NCI-H69 (cell line): ENCODE results near the gene ITGAD.
A peak's percentile ranks its signal among the peaks of the same experiment; 100 is the strongest.

Experiments
- DNase-seq: peaks from one replicate; lab custom pipeline; 2025; lab: John Stamatoyannopoulos, UW

ITGAD gene

DNA sequence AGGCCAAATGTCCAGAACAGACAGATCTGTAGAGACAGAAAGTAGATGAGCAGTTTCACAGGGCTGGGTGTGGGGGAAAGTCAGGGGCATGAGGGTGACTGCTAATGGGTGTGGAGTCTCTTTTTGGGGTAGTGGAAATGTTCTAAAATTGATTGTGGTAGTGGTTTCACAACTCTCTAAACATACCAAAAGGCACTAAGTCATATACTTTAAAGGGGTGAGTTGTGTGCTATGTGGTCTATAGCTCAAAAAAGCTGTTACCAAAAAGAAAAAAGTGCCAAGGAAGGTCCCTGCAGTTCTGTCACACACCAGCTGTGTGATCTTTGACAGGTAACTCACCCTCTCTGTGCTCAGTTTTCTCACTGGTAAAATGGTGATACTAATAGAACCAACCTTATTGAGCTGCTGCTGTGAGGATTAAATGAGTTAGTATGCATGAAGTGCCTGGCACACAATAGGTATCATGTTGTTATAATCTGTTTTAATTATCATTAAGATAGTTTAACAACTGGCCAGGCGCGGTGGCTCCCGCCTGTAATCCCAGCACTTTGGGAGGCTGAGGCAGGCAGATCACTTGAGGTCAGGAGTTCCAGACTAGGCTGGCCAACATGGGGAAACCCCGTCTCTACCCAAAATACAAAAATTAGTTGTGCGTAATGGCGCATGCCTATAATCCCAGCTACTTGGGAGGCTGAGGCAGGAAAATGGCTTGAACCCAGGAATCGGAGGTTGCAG is 27.8 kb upstream of the ITGAD start:
- no peak for DNase-seq

DNA sequence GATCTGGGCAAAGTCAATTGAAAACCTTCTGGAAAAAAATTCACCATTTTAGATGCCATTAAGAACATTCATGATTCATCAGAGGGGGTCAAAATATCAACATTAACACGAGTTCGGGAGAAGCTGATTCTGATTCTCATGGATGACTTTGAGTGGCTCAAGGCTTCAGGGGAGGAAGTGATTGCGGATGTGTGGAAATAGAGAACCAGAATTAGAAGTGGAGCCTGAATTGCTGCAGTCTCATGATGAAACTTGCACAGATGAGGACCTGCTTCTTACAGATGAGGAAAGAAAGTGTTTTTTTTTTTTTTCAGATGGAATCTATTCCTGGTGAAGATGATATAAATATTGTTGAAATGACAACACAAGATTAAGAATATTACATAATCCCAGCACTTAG is 25.3 kb upstream of the ITGAD start:
- DNase-seq: no peak

DNA sequence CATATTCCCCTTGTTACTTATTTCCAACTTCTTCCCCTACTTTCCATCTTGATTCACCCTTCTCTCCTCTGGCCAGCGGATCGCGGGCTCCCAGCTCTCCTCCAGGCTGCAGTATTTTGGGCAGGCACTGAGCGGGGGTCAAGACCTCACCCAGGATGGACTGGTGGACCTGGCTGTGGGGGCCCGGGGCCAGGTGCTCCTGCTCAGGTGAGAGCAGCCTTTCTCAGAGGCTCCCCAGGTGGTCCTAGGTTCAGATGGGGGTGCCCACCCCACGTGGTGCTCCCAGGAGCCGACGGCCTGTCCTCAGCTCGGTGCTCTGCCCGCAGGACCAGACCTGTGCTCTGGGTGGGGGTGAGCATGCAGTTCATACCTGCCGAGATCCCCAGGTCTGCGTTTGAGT is 22.1 kb upstream of the ITGAD start:
- no peak for DNase-seq

DNA sequence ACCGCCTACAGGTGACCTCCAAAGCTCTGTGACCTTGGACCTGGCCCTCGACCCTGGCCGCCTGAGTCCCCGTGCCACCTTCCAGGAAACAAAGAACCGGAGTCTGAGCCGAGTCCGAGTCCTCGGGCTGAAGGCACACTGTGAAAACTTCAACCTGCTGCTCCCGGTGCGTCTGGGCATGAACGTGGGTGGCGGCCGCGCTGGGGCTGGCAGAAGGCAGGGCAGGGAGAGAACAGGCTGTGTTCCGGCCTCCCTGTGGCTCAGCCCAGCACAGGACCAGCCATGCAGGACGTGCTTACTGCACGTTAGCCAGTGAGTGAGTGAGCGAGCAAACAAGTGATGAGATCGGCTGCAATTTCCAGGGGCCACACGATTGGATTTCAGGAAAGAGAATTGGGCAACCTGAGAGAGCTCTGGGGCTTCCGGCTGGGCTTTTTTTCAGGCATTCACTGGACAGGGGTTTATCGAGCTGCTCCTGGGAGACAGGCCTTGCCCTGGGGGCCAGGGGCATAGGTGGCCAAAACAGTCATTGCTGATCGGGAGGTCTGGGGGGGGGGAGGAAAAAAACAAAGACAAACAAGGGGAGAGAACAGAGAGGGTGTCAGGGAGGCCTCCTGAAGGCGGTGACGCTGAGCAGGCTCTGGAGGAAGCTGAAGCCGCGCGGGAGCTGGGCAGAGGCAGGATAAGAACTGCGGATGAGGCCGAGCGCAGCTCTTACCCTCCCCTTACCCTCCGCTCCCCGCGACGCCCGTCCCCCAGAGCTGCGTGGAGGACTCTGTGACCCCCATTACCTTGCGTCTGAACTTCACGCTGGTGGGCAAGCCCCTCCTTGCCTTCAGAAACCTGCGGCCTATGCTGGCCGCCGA is 21.3 kb upstream of the ITGAD start:
- DNase-seq: peak; percentile 17

DNA sequence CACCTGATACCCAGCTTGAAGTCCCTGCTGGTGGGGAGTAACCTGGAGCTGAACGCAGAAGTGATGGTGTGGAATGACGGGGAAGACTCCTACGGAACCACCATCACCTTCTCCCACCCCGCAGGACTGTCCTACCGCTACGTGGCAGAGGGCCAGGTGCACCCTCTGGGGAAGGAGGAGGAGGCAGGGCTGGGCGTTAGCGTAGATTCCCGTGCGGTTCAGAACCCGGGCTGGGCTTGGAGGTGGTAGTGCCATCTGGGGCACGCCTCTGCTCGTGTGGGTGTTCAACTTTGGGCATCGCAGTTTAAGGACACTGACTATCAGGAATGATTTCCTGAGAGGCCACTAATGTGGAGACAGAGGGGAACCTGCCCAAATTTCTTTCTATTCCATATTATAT is 19.9 kb upstream of the ITGAD start:
- DNase-seq: no peak

DNA sequence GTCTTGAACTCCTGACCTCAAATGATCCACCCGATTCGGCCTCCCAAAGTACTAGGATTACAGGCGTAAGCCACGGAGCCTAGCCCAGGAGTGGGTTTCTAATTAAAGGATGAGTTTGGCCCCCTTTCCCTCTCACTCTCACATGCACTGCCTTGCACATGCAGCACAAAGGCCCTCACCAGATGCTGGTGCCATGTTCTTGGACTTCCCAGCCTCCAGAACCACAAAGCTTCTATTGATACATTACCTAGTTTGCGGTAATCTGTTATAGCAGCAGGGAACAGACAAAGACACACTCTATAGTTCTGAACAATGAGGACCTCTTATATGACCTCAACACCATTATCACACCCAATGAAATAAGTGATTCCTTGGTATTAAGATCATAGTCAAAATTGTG is 17.9 kb upstream of the ITGAD start:
- no peak for DNase-seq

DNA sequence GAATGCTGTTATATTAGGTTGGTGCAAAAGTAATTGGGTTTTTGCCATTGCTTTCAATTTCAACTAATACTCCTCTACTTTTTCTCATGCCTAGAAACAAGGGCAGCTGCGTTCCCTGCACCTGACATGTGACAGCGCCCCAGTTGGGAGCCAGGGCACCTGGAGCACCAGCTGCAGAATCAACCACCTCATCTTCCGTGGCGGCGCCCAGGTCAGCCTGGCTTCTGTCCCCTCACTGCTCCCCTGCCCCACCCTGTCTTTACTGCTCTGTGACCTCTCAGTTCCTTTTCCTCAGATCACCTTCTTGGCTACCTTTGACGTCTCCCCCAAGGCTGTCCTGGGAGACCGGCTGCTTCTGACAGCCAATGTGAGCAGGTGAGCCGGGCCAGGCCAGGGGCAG is 16.4 kb upstream of the ITGAD start:
- DNase-seq: no peak

DNA sequence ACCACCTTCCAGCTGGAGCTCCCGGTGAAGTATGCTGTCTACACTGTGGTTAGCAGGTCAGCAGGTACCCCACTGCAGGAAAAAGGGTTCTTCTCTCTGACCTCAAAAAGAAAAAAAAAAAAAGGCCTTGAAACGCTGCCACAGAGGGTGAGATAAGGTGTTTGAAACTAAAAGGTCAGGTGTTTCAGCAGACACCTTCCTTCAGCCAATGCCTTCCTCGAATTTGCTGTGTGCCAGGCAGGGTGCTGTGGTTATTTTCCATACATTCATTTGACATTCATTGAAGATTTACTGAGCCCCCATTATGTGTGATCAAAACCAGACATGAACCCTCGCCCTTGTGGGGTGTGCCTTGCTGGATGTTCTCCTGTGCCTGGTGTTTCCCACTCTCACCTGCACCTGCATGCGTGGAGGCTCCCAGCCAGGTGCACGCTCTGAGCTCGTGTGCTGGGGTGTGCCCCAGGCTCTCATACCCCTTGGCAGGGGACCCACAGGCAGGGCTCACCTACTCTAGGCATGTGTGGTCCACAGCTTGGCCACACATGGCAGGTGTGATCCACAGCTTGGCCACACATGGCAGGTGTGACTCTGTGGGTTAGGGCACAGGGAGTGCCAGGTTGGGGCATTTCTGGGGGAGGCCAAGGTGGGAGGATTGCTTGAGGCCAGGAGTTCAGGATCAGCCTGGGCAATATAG is 15.8 kb upstream of the ITGAD start:
- no peak for DNase-seq

DNA sequence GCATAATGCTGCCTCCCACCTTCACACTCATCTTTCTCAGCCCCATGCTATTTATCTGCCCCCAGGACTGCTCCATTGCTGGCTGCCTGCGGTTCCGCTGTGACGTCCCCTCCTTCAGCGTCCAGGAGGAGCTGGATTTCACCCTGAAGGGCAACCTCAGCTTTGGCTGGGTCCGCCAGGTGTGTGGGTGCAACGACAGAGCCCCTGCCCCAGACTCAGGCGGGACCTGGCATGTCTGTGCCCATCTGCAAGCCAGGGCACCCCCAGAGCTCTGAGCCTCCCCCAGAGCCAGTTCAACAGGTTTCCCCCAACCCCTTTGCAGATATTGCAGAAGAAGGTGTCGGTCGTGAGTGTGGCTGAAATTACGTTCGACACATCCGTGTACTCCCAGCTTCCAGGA is 12.9 kb upstream of the ITGAD start:
- no peak for DNase-seq

DNA sequence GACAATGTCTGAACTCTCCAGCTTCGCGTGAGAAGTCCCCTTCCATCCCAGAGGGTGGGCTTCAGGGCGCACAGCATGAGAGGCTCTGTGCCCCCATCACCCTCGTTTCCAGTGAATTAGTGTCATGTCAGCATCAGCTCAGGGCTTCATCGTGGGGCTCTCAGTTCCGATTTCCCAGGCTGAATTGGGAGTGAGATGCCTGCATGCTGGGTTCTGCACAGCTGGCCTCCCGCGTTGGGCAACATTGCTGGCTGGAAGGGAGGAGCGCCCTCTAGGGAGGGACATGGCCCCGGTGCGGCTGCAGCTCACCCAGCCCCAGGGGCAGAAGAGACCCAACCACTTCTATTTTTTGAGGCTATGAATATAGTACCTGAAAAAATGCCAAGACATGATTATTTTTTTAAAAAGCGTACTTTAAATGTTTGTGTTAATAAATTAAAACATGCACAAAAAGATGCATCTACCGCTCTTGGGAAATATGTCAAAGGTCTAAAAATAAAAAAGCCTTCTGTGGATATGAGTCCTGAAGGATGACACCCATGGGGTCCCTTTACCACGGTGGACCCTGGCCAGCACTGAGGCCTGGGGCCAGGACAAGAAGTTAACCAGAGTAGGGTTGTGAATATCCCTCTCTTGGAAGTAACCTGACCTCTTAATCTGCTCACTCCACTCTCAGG is 10.5 kb upstream of the ITGAD start:
- DNase-seq: peak; percentile 62

DNA sequence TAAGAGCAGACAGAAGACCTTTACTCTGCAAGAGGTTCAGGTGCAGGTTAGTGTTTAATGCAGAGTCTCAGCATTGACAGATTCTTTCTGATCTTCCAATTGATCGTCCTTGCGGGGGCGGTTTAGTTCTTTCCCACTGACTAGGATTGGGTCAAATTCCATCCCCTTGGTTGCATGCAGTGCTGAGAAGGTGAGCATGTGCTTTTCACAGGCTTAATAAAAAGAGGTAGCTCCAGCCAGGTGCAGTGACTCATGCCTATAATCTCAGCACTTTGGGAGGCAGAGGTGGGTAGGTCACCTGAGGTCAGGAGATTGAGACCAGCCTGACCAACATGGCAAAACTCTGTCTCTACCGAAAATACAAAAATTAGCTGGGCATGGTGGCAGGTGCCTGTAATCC is 7.5 kb upstream of the ITGAD start:
- DNase-seq: no peak

DNA sequence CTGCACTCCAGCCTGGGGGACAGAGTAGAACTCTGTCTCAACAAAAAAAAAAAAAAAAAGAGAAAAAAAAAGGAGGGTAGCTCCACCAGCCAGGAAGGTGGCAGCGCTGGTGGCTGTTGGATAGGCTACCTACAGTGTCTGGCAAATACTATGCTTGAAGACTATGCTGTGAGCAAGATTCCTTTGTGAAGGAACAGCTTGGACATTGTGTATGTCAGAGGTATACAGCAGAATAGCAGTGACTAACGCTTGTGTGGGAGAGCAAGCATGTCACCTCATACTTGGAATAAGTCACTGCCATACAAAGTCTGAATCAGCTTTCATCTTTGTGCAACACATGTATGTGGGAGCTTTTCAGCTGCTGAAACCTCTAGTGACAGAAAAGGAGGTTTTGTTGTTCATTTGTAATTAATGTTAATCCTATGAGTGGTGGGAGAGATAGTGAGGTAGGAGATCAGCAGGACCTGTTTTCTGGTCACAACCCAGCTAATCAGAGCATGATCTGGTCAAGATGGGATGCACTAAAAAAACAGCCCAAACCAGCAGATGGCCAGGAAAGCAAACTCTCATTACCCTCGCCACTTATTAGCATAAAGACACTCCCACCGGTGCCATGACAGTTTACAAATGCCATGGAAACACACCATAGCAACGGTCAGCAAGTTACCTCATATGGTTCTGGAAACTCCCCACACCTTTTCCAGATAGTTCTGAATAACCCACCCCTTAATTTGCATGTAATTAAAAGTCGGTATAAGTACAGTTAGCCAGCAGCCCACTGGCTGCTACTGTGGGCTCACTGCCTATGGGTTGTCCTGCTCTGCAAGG is 6.8 kb upstream of the ITGAD start:
- DNase-seq: peak; percentile 36

DNA sequence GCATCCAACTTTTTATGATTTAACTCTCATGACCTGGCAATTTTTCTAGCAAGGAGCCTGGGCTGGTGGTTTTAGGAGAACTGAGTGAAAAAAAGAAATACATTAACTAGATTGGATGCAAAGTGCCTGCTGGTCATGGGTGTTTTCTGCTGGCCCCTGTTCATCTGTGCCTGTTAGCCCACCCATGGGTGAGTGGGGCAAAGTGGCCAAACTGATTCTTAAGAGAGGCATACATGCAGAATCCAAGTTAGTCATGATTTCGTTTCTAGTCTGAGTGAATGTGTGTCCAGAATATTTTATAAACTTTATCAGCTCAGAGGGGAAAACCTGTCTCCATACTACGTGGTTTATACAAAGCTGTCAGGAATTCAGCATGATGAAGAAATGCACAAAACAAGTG is 4.6 kb upstream of the ITGAD start:
- no peak for DNase-seq

DNA sequence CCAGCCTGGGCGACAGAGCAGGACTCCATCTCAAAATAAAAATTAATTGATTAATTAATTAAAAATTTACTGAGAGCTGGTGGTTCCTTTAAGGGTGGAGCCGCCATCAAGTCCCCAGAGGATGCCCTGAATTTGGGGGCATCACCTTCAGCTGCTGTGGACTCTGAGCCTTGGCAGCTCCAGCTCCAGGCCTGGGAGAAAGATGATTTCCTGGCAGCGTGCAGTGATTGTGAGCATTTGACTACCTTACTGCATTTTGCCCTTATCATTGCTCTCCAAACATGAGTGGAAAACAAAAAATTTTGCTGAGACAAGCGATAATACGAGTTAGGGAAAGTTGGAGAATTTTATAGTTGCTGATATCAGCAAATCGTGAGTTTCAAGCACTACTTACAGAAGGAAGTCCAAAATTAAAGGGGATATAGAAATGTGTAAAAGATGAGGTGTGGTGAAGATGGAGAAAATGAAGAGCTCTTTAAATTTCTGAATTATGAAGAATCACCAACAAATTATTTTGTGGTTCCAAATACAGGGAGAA is 2.6 kb upstream of the ITGAD start:
- DNase-seq: no peak

DNA sequence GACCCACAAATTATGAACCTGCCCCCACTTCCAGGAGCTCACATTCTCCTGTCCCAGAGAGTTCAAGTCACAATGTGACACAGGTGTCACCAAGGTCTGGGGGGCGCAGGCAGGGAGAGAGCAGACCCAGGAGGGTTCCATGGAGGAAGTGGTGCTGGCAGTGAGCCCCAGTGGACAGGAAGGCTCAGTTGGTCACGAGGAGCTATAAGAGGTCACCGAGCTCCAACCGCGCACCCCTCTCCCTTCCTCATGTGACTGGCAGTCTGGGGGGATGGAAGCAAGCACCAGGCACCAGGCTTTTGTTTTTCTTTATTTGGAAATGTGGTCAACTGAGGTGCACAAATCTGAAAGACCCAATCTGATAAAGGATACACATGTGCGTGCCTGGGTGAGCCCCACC is 2.5 kb downstream of the ITGAD start:
- no peak for DNase-seq

DNA sequence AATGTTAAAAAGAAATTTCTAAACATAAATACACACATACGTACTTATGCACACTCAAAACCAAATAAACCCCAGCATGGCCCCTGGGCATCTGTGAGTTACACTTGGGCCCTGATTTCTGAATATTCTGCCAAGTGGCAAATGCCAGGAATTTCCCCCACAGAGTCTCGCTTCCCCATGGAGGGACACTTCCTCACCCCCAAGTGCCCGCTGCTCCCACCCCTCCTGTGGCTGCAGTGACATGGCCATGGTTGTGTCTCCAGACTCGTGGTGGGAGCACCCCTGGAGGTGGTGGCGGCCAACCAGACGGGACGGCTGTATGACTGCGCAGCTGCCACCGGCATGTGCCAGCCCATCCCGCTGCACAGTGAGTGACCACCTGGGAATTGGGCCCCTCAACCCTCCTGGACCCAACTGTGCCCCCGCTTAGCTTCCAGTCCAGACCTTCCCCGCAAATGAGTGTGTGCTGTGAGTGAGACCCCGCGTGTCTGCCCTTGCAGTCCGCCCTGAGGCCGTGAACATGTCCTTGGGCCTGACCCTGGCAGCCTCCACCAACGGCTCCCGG is 4.0 kb downstream of the ITGAD start:
- DNase-seq: no peak

DNA sequence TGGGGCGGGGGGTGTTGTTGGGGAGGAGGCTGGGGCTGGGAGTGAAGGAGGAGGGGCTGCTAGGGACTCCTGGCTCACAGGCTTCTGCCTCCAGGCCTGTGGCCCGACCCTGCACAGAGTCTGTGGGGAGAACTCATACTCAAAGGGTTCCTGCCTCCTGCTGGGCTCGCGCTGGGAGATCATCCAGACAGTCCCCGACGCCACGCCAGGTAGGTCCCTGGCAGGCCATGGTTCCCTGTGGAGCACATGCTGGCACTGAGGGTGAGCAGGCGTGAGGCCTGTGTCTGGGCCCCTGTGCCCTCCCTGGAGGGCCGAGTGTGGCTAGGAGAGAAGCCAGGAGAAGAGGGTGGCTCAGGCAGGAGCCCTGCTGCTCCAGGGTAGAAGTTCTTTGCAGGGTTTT is 4.6 kb downstream of the ITGAD start:
- DNase-seq: no peak

DNA sequence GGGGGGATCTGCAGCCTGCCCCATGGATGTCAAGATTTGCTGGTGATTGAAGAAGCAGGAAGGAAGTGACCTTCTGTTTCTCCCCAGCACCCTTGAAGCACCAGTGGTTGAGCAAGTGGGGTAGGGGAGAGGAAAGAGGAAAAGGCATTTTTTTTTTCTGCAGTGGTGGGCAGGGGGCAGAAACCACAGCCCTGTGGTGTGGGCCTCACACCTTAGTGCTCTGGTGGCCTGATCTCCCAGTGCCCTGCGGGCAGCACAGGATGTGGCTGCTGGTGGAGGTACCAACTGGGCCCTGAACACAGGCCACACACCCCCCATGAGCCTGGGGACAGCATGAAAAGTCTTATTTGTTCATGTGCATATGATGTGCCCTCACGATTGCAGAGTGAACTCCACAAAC is 7.1 kb downstream of the ITGAD start:
- DNase-seq: no peak

DNA sequence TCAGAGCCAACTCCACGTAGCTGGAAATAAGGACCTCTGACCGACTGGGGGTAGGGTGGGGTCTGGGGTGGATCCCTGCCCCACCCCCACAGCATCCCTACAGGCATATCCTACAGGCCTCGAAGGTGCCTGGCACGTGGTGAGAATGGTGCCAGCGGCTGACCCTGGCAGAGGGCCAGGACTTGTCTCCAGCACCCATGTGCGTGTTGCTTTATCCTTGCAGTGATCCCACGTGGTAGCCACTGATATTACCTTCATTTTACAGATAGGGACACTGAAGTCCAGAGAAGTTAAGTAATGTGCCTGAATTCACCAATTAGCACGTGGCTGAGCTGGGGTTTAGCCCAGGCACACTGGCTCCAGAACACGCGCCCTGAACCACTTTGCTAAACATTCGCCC is 8.3 kb downstream of the ITGAD start:
- DNase-seq: no peak

DNA sequence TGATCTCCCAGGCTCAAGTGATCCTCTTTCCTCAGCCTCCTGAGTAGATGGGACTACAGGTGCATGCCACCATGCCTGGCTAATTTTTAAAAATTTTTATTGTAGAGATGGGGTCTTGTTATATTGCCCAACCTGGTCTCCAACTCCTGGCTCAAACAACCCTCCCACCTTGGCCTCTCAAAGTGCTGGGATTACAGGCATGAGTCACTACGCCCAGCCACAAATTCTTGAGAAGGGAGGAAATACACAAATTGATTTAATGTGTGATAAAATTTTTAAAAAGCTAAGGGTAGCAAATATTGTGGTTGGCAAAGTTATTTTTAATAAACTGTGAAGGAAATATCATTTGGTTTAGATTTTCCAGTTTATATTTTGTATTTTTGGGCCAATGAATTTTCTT is 9.6 kb downstream of the ITGAD start:
- DNase-seq: no peak
